Common myeloid progenitor, CD34-positive (primary cell): Measurements from ENCODE around the gene CIT. TPM values are rescaled to one million over a fixed set of nuclear protein-coding genes. Genes with fewer than 3 reads are reported as not detected.

Experiments
- CTCF ChIA-PET: fragments of 350-600 bp; sonication (Branson Sonifier 250); formaldehyde crosslinking; loops from one replicate; lab custom pipeline; 2021; ENCODE audit warnings: antibody characterized with exemption; lab: Charles Lee
- POLR2A ChIA-PET: fragments of 350-600 bp; sonication (Branson Sonifier 250); formaldehyde crosslinking; loops from one replicate; lab custom pipeline; 2021; ENCODE audit warnings: antibody characterized with exemption; lab: Charles Lee
- DNase-seq, 3 donors: peaks; one replicate each; pipeline versions ENCODE4 v3.0.0 to v3.0.0-alpha.2; 2013
- H3K27ac ChIP-seq, 2 experiments: 1 replicate in 1 of 2; 2 replicates in 1 of 2; pipeline ENCODE4 v1.7.0; 2013; ENCODE audit warnings: inconsistent platforms in 2 of 2, low read length in 2 of 2, mild to moderate bottlenecking in 2 of 2, low read depth in 1 of 2, moderate library complexity in 1 of 2; ENCODE audit not compliant: severe bottlenecking in 2 of 2, insufficient read depth in 1 of 2, poor library complexity in 1 of 2
- H3K27me3 ChIP-seq, 5 experiments: replicated peaks in 2 of 5; 1 replicate in 3 of 5; 2 replicates in 2 of 5; pipeline versions ENCODE4 v1.6.1 to v1.7.0; 2013; ENCODE audit warnings: low read length in 4 of 5, mild to moderate bottlenecking in 2 of 5, moderate library complexity in 2 of 5, inconsistent platforms in 1 of 5; ENCODE audit not compliant: insufficient read depth in 5 of 5, control insufficient read depth in 4 of 5
- H3K36me3 ChIP-seq, 4 experiments: 1 replicate in 2 of 4; 2 replicates in 2 of 4; pipeline versions ENCODE4 v1.6.1 to v1.7.0; 2013; ENCODE audit warnings: low read length in 3 of 4, control low read depth in 1 of 4, mild to moderate bottlenecking in 1 of 4; ENCODE audit not compliant: control insufficient read depth in 4 of 4, insufficient read depth in 4 of 4
- H3K4me1 ChIP-seq, 4 experiments: 1 replicate in 3 of 4; 2 replicates in 1 of 4; pipeline versions ENCODE4 v1.6.1 to v1.7.1; 2013; ENCODE audit warnings: low read length in 3 of 4, mild to moderate bottlenecking in 3 of 4, control low read depth in 1 of 4, inconsistent platforms in 1 of 4, moderate library complexity in 1 of 4; ENCODE audit not compliant: control insufficient read depth in 4 of 4, insufficient read depth in 4 of 4; ENCODE audit errors: control extremely low read depth in 1 of 4
- H3K4me3 ChIP-seq, 7 experiments: 1 replicate in 4 of 7; 2 replicates in 3 of 7; pipeline versions ENCODE4 v1.5.1 to v1.7.0; 2013; ENCODE audit warnings: mild to moderate bottlenecking in 7 of 7, low read length in 6 of 7, moderate library complexity in 6 of 7, inconsistent platforms in 2 of 7, low read depth in 2 of 7, control low read depth in 1 of 7; ENCODE audit not compliant: insufficient read depth in 4 of 7, control insufficient read depth in 1 of 7; ENCODE audit errors: extremely low read depth in 1 of 7
- H3K9me3 ChIP-seq, 5 experiments: 1 replicate in 4 of 5; 2 replicates in 1 of 5; pipeline versions ENCODE4 v1.6.1 to v1.7.1; 2013; ENCODE audit warnings: low read length in 4 of 5, mild to moderate bottlenecking in 2 of 5, inconsistent platforms in 1 of 5, low read depth in 1 of 5, moderate library complexity in 1 of 5; ENCODE audit not compliant: control insufficient read depth in 4 of 5, insufficient read depth in 2 of 5; ENCODE audit errors: control extremely low read depth in 1 of 5
- WGBS: methylation state at CpG from one replicate; pipeline ENCODE4 v1.1.5; 2013; ENCODE audit not compliant: insufficient coverage; 5-methylcytosine and 5-hydroxymethylcytosine counted together
- polyA plus RNA-seq: library from polyadenylated mRNA; unstranded; fragments of 120-200 nt; gene quantifications from one replicate; pipeline ENCODE4 v1.2.1, GENCODE V29; 2013

Gene CIT
- polyA plus RNA-seq, result 2.3 TPM

- no peaks in the 10 kb centered on the region for H3K9me3 ChIP-seq
- H3K36me3 ChIP-seq, result peaks cover 0 to 12% (median 5%) of the 10 kb centered on the region in 4 experiments
- WGBS, result under 1% methylated on average over 50 of the region's 56 CpGs
- H3K4me1 ChIP-seq, result peaks cover 0 to 16% (median 11%) of the 10 kb centered on the region in 4 experiments
- CTCF ChIA-PET, result interaction anchor here (2.0 kb wide), 1 partner anchor 25 kb away, joined by 4 read pairs; no protein-coding TSS in a partner anchor
- peaks cover 0 to 11% (median 0%) of the 10 kb centered on the region in 5 experiments for H3K27me3 ChIP-seq
- H3K4me3 ChIP-seq, result peak within 1 kb of the TSS; percentile 77 to 97 (median 94)
- H3K27ac ChIP-seq, result peak within 1 kb of the TSS in 1 of 2 experiments; percentile 54
- peak; percentile 90 to 92 (median 91) for DNase-seq
- POLR2A ChIA-PET, result no interaction called here
Observed at GRCh38 chr12:119876761-119877638, at the start of gene CIT. CIT (minus strand) TSS chr12:119877320; CDS start chr12:119876168, 1,152 bp downstream.

GRCh38 chr12:119925269-119925668 lies 48.1 kb upstream of the CIT start:
- POLR2A ChIA-PET, result no interaction called here
- no peaks in the 10 kb centered on the region for H3K36me3 ChIP-seq
- H3K27ac ChIP-seq, result no peak overlapping the region
- peaks cover 0 to 18% (median 3%) of the 10 kb centered on the region in 5 experiments for H3K27me3 ChIP-seq
- CTCF ChIA-PET, result no interaction called here
- H3K4me1 ChIP-seq, result no peaks in the 10 kb centered on the region
- H3K4me3 ChIP-seq, result no peak overlapping the region
- DNase-seq, result no peak
- H3K9me3 ChIP-seq, result no peaks in the 10 kb centered on the region

DNA sequence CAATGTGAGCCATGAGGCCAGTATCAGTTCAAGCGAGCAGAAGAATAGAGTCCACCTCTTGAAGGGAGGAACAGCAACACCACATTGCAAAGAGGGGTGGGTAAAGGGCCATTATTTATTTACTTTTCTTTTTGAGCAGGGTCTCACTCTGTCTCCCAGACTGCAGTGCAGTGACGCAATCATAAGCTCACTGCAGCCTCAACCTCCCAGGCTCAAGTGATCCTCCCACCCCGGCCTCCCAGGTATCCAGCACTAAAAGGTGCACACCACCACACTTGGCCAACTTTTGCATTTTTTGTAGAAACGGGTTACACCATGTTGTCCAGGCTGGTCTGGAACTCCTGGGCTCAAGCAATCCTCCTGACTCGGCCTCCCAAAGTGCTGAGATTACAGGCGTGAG lies 42.9 kb upstream of the CIT start:
- Histone ChIP-seq H3K27me3 (peaks cover 0 to 16% (median 3%) of the 10 kb centered on the region in 5 experiments), H3K4me3 (no peak overlapping the region), H3K4me1 (no peaks in the 10 kb centered on the region), H3K36me3 (no peaks in the 10 kb centered on the region), H3K27ac (no peak overlapping the region), H3K9me3 (no peaks in the 10 kb centered on the region)
- DNase-seq, result no peak
- CTCF ChIA-PET, result no interaction called here
- 100% methylated on average over 5 of the region's 6 CpGs for whole genome bisulfite sequencing
- POLR2A ChIA-PET, result no interaction called here

GRCh38 chr12:119915894-119916510 lies 38.9 kb upstream of the CIT start:
- H3K9me3 ChIP-seq, result no peaks in the 10 kb centered on the region
- H3K36me3 ChIP-seq, result no peaks in the 10 kb centered on the region
- no peaks in the 10 kb centered on the region for H3K27me3 ChIP-seq
- no peak overlapping the region for H3K4me3 ChIP-seq
- ChIA-PET CTCF (no interaction called here), POLR2A (no interaction called here)
- H3K4me1 ChIP-seq, result no peaks in the 10 kb centered on the region
- 91% methylated on average over 4 of the region's 13 CpGs for WGBS
- no peak overlapping the region for H3K27ac ChIP-seq
- no peak for DNase-seq

GRCh38 chr12:119914666-119915065 lies 37.5 kb upstream of the CIT start:
- Histone ChIP-seq H3K36me3 (no peaks in the 10 kb centered on the region), H3K4me1 (no peaks in the 10 kb centered on the region), H3K27me3 (no peaks in the 10 kb centered on the region), H3K4me3 (no peak overlapping the region), H3K27ac (no peak overlapping the region), H3K9me3 (no peaks in the 10 kb centered on the region)
- ChIA-PET CTCF (no interaction called here), POLR2A (no interaction called here)
- DNase-seq, result no peak
- no CpG with 5 or more reads among the region's 1 CpG for WGBS

DNA sequence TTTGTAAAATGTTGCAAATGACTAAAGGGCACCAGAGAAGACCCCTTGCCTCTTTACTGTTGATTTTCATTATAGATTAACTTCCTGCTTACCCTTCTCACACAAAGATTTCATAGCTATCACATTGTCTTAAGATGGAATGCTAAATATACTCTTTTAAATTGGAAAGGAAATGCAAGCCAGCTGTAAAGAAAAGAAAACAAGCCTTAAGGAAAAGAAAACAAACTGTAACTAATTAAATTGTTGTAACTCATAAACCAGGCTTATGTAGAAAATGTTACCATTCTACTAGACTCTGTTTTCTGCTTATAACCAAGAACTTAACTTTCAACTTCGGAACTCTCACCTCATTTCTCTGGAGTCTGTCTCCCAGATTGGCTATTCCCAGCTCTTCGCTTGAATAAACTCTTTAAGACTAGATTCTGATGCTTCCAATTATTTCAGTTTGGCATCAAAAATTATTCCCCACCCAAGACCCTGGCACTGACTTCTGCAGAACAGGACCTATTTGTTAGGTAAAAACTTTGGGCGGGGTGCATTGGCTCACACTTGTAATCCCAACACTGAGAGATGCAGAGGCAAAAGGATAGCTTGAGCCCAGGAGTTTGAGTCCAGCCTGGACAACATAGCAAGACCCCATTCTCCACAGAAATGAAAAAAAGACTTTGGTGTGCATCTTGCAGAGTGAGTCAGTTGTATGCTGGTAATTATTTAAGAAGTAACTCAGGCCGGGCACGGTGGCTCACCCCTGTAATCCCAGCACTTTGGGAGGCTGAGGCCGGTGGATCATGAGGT lies 36.6 kb upstream of the CIT start:
- no peaks in the 10 kb centered on the region for H3K9me3 ChIP-seq
- no peak overlapping the region for H3K27ac ChIP-seq
- DNase-seq, result no peak
- H3K36me3 ChIP-seq, result no peaks in the 10 kb centered on the region
- H3K4me3 ChIP-seq, result no peak overlapping the region
- H3K27me3 ChIP-seq, result no peaks in the 10 kb centered on the region
- WGBS, result 98% methylated on average over 5 of the region's 6 CpGs
- H3K4me1 ChIP-seq, result no peaks in the 10 kb centered on the region
- POLR2A ChIA-PET, result no interaction called here
- CTCF ChIA-PET, result no interaction called here
